ENCODE data around the gene TMEM237.

Gene TMEM237

DNA sequence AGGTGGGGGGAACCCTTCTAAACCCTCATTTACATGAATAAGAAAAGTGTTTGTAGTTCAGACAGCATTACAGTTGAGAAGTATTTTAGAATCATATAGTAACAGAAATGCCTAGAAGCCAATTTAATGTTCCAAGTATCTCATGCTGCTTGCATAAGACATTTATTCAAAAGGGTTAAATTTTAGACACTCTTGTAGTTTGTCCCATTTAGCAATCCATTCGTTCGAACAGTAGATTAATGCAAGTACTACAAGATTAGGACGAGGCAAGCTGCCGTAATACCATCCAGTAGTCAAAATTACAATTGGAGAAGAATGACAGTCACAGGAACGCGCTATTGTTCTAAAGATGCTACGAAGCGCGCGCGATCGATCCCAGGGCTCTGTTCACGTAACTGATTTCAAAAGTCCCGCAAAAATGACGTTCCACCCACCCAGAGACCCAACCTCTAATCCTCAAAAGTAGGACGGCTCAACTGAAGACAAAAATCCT lies 1.2 kb downstream of the TMEM237 start:
- peak overlapping the region; percentile 74 for H3K27ac ChIP-seq
- TF ChIP-seq CTCF (IDR thresholded peaks at IDR 0.05) (no peak), ZFX (IDR thresholded peaks at IDR 0.05; ENCODE audit: borderline replicate concordance) (no peak)

- TF ChIP-seq CTCF (IDR thresholded peaks at IDR 0.05), result no peak
- TF ChIP-seq ZFX (IDR thresholded peaks at IDR 0.05; ENCODE audit: borderline replicate concordance), result no peak
- no peak overlapping the region for H3K27ac ChIP-seq
These were observed 4.1 kb downstream of the TMEM237 start for GRCh38 chr2:201639205-201639604.

DNA sequence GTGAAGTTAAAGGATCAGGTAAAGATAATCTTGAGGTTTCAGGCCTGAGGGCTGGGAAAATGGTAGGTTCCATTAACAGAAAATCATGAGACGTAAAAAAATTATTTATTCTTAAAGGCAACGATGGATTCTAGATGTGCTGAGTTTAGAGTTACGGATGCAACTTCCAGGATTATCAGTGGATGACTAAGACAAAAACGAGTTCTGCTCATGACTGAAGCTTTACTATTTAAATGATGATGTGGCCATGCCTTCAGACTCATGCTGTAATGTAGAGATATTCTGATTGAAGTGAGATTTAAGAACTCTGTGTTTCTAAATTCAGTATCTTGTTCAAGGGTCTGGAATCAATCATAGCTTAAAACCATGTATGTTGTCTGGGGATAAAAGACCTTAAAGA lies 5.0 kb downstream of the TMEM237 start:
- no peak for TF ChIP-seq CTCF (IDR thresholded peaks at IDR 0.05)
- TF ChIP-seq ZFX (IDR thresholded peaks at IDR 0.05; ENCODE audit: borderline replicate concordance), result no peak
- H3K27ac ChIP-seq, result no peak overlapping the region

DNA sequence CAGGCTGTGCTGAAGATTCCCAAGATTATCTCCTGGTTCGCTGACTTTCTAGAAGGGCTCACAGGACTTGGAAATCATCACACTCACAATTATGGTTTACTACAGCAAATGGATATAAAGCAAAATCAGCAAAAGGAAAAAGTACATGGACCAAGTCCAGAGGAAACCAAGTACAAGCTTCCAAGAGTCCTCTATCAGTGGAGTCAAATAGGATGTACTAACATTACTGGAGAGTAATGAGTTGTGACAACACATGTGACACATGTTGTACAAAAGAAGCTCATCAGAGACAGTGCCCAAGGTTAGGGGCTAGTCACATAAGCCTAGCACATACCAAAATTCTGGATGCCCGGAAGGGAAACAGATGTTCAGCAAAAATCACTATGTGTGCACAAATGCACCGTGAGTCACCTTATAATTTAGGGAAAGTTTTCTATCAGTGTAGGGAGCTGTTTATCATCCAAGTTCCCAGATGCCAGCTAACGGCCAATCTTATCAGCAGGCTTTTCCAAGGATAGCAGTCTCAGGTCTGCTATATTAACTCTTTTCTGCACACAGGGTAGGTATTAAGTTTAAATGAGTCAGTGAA lies 9.5 kb downstream of the TMEM237 start:
- no peak for TF ChIP-seq CTCF (IDR thresholded peaks at IDR 0.05)
- no peak for TF ChIP-seq ZFX (IDR thresholded peaks at IDR 0.05; ENCODE audit: borderline replicate concordance)
- H3K27ac ChIP-seq, result no peak overlapping the region

DNA sequence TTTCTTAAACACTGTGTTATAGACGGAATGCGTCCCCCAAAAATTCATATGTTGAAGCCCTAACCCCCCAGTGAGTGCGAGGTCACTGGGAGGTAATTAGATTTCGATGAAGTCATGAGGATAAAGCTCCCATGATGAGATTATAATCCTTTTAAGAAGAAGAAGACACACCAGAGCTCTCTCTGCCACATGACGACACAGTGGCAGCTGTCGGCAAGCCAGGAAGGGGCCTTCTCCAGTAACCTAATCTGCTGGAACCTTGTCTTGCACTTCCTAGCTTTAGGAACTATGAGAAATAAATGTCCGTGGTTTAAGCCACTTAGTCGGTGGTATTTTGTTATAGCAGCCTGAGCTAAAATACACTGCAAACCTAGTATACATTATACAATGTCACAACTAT lies 12.3 kb downstream of the TMEM237 start:
- no peak overlapping the region for H3K27ac ChIP-seq
- no peak for TF ChIP-seq CTCF (IDR thresholded peaks at IDR 0.05)
- TF ChIP-seq ZFX (IDR thresholded peaks at IDR 0.05; ENCODE audit: borderline replicate concordance), result no peak

GRCh38 chr2:201630577-201630976 lies 12.7 kb downstream of the TMEM237 start:
- H3K27ac ChIP-seq, result no peak overlapping the region
- no peak for TF ChIP-seq CTCF (IDR thresholded peaks at IDR 0.05)
- TF ChIP-seq ZFX (IDR thresholded peaks at IDR 0.05; ENCODE audit: borderline replicate concordance), result no peak

- no peak overlapping the region for H3K27ac ChIP-seq
- no peak for TF ChIP-seq ZFX (IDR thresholded peaks at IDR 0.05; ENCODE audit: borderline replicate concordance)
- no peak for TF ChIP-seq CTCF (IDR thresholded peaks at IDR 0.05)
These were observed 14.8 kb downstream of the TMEM237 start for GRCh38 chr2:201628545-201628944.
